SK-N-SH (cell line): ENCODE data around the gene EFCC1.

Source experiments
- CHD2 ChIP-seq: fragments of 150-350 bp; IDR thresholded peaks from 2 replicates; pipeline ENCODE4 v1.6.1; 2018; ENCODE audit warnings: low read length; ENCODE audit not compliant: partially characterized antibody
- EP300 ChIP-seq, 2 experiments: IDR thresholded peaks; 2 replicates each; pipeline versions ENCODE4 v1.4.0 to v1.6.1; 2012; ENCODE audit warnings: borderline replicate concordance in 1 of 2, low read depth in 1 of 2, low read length in 1 of 2
- EZH2phosphoT487 ChIP-seq: fragments of 200-600 bp; sonication (generic); IDR thresholded peaks from 2 replicates; pipeline ENCODE4 v1.6.1; 2017; ENCODE audit warnings: low read depth, mixed run types, mild to moderate bottlenecking, antibody characterized with exemption, moderate library complexity, borderline replicate concordance
- FOXJ3 ChIP-seq: sonication (generic); formaldehyde crosslinking; IDR thresholded peaks from 2 replicates; pipeline ENCODE4 v1.5.1; 2020; ENCODE audit warnings: mild to moderate bottlenecking, missing genetic modification reagents
- JUND ChIP-seq: IDR thresholded peaks from 2 replicates; pipeline ENCODE4 v1.4.0; 2012
- MAX ChIP-seq: IDR thresholded peaks from 2 replicates; pipeline ENCODE4 v1.4.0; 2012; ENCODE audit warnings: low read depth
- POLR2AphosphoS5 ChIP-seq: IDR thresholded peaks from 2 replicates; pipeline ENCODE4 v1.6.1; 2012; ENCODE audit warnings: low read depth, low read length
- TAF1 ChIP-seq: IDR thresholded peaks from 2 replicates; pipeline ENCODE4 v1.6.1; 2012; ENCODE audit warnings: low read depth, mild to moderate bottlenecking, low read length, moderate library complexity, borderline replicate concordance
- TCF12 ChIP-seq: IDR thresholded peaks from 2 replicates; pipeline ENCODE4 v1.4.0; 2012
- TF ChIP-seq, protein P1 (sequence below): fragments of 200-600 bp; sonication (generic); IDR thresholded peaks from 2 replicates; pipeline ENCODE4 v1.6.1; 2017; ENCODE audit warnings: antibody characterized with exemption, mild to moderate bottlenecking, moderate library complexity
- TF ChIP-seq, protein P2 (sequence below): IDR thresholded peaks from 2 replicates; pipeline ENCODE4 v1.6.1; 2012; ENCODE audit warnings: mild to moderate bottlenecking, low read depth, low read length, moderate library complexity
- TF ChIP-seq, protein P3 (sequence below): IDR thresholded peaks from 2 replicates; pipeline ENCODE4 v1.4.0; 2012; ENCODE audit warnings: low read depth, borderline replicate concordance

GRCh38 chr3:128965280-128965679, 35.8 kb upstream of the EFCC1 start:
- TF ChIP-seq, protein P1, sequence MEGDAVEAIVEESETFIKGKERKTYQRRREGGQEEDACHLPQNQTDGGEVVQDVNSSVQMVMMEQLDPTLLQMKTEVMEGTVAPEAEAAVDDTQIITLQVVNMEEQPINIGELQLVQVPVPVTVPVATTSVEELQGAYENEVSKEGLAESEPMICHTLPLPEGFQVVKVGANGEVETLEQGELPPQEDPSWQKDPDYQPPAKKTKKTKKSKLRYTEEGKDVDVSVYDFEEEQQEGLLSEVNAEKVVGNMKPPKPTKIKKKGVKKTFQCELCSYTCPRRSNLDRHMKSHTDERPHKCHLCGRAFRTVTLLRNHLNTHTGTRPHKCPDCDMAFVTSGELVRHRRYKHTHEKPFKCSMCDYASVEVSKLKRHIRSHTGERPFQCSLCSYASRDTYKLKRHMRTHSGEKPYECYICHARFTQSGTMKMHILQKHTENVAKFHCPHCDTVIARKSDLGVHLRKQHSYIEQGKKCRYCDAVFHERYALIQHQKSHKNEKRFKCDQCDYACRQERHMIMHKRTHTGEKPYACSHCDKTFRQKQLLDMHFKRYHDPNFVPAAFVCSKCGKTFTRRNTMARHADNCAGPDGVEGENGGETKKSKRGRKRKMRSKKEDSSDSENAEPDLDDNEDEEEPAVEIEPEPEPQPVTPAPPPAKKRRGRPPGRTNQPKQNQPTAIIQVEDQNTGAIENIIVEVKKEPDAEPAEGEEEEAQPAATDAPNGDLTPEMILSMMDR = no peak
- no peak for TF ChIP-seq TCF12
- TF ChIP-seq MAX = no peak
- no peak for TF ChIP-seq TAF1
- TF ChIP-seq JUND = no peak
- TF ChIP-seq, protein P2, sequence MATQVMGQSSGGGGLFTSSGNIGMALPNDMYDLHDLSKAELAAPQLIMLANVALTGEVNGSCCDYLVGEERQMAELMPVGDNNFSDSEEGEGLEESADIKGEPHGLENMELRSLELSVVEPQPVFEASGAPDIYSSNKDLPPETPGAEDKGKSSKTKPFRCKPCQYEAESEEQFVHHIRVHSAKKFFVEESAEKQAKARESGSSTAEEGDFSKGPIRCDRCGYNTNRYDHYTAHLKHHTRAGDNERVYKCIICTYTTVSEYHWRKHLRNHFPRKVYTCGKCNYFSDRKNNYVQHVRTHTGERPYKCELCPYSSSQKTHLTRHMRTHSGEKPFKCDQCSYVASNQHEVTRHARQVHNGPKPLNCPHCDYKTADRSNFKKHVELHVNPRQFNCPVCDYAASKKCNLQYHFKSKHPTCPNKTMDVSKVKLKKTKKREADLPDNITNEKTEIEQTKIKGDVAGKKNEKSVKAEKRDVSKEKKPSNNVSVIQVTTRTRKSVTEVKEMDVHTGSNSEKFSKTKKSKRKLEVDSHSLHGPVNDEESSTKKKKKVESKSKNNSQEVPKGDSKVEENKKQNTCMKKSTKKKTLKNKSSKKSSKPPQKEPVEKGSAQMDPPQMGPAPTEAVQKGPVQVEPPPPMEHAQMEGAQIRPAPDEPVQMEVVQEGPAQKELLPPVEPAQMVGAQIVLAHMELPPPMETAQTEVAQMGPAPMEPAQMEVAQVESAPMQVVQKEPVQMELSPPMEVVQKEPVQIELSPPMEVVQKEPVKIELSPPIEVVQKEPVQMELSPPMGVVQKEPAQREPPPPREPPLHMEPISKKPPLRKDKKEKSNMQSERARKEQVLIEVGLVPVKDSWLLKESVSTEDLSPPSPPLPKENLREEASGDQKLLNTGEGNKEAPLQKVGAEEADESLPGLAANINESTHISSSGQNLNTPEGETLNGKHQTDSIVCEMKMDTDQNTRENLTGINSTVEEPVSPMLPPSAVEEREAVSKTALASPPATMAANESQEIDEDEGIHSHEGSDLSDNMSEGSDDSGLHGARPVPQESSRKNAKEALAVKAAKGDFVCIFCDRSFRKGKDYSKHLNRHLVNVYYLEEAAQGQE = no peak
- TF ChIP-seq EZH2phosphoT487 = no peak
- TF ChIP-seq CHD2 = no peak
- no peak for TF ChIP-seq FOXJ3 (CRISPR knock-in tag)
- TF ChIP-seq EP300 (IDR thresholded peaks at IDR 0.05; ENCODE audit: borderline replicate concordance in 1 of 2, low read depth in 1 of 2, low read length in 1 of 2) = no peak
- TF ChIP-seq, protein P3, sequence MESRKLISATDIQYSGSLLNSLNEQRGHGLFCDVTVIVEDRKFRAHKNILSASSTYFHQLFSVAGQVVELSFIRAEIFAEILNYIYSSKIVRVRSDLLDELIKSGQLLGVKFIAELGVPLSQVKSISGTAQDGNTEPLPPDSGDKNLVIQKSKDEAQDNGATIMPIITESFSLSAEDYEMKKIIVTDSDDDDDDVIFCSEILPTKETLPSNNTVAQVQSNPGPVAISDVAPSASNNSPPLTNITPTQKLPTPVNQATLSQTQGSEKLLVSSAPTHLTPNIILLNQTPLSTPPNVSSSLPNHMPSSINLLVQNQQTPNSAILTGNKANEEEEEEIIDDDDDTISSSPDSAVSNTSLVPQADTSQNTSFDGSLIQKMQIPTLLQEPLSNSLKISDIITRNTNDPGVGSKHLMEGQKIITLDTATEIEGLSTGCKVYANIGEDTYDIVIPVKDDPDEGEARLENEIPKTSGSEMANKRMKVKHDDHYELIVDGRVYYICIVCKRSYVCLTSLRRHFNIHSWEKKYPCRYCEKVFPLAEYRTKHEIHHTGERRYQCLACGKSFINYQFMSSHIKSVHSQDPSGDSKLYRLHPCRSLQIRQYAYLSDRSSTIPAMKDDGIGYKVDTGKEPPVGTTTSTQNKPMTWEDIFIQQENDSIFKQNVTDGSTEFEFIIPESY = no peak
- no peak for TF ChIP-seq POLR2AphosphoS5
